GM19467 (cell line): ENCODE data around the gene NPTX1.

Experiments used
- ATAC-seq: cut with Tn5 transposase; IDR thresholded peaks from one replicate; pipeline ENCODE4 v1.9.1; 2021; ENCODE audit warnings: mild to moderate bottlenecking, moderate library complexity; ENCODE audit not compliant: unreplicated experiment

The NPTX1 gene

GRCh38 chr17:80479246-80479566 is 2.8 kb upstream of the NPTX1 start:
- no peak for ATAC-seq

GRCh38 chr17:80478487-80479245 is 2.3 kb upstream of the NPTX1 start:
- ATAC-seq = no peak

GRCh38 chr17:80477647-80478478 is 1.5 kb upstream of the NPTX1 start:
- no peak for ATAC-seq

GRCh38 chr17:80476877-80477646 is 655 bp upstream of the NPTX1 start:
- no peak for ATAC-seq

- ATAC-seq = no peak
These were observed 1.2 kb downstream of the NPTX1 start for GRCh38 chr17:80474961-80475909.

- ATAC-seq = no peak
These were observed 2.0 kb downstream of the NPTX1 start for GRCh38 chr17:80474231-80474960.

- no peak for ATAC-seq
These were observed 2.7 kb downstream of the NPTX1 start for GRCh38 chr17:80473701-80474100.

GRCh38 chr17:80472996-80473395 is 3.4 kb downstream of the NPTX1 start:
- ATAC-seq = no peak

- ATAC-seq = no peak
These were observed 4.5 kb downstream of the NPTX1 start for GRCh38 chr17:80471922-80472321.

- ATAC-seq = no peak
These were observed 5.8 kb downstream of the NPTX1 start for GRCh38 chr17:80470603-80471002.

- ATAC-seq = no peak
These were observed 6.7 kb downstream of the NPTX1 start for GRCh38 chr17:80469667-80470066.

- no peak for ATAC-seq
These were observed 7.5 kb downstream of the NPTX1 start for GRCh38 chr17:80468781-80469493.

GRCh38 chr17:80468242-80468641 is 8.2 kb downstream of the NPTX1 start:
- no peak for ATAC-seq

GRCh38 chr17:80466188-80466705 is 10.2 kb downstream of the NPTX1 start:
- no peak for ATAC-seq

GRCh38 chr17:80465327-80465974 is 11.0 kb downstream of the NPTX1 start:
- no peak for ATAC-seq

- ATAC-seq = no peak
These were observed 11.9 kb downstream of the NPTX1 start for GRCh38 chr17:80464486-80464885.

- no peak for ATAC-seq
These were observed 12.5 kb downstream of the NPTX1 start for GRCh38 chr17:80463784-80464400.
